Left renal cortex interstitium (tissue), 4 donors: Measurements from ENCODE around the gene KCNJ14. TPM values are rescaled to one million over a fixed set of nuclear protein-coding genes. Genes with fewer than 3 reads are reported as not detected.

Source experiments
- DNase-seq, 4 donors: peaks; one replicate each; pipeline ENCODE4 v3.0.0-alpha.2; 2013; ENCODE audit warnings: low read depth in 4 of 4, low spot score in 2 of 4, missing footprints in 1 of 4
- polyA plus RNA-seq, 4 donors: library from polyadenylated mRNA; unstranded; fragments of 120-200 nt; gene quantifications; one replicate each; pipeline ENCODE4 v1.2.1, GENCODE V29; 2013; ENCODE audit not compliant: insufficient read length in 4 of 4

KCNJ14 gene
- polyA plus RNA-seq, 4 donors: 0.40 to 1.2 (median 0.85) TPM

GRCh38 chr19:48444936-48445200 is 10.5 kb upstream of the KCNJ14 start:
- DNase-seq: no peak

- DNase-seq: peak in 1 of 4 donors; percentile 80
Observed at GRCh38 chr19:48445256-48445605, 10.1 kb upstream of the KCNJ14 start.

DNA sequence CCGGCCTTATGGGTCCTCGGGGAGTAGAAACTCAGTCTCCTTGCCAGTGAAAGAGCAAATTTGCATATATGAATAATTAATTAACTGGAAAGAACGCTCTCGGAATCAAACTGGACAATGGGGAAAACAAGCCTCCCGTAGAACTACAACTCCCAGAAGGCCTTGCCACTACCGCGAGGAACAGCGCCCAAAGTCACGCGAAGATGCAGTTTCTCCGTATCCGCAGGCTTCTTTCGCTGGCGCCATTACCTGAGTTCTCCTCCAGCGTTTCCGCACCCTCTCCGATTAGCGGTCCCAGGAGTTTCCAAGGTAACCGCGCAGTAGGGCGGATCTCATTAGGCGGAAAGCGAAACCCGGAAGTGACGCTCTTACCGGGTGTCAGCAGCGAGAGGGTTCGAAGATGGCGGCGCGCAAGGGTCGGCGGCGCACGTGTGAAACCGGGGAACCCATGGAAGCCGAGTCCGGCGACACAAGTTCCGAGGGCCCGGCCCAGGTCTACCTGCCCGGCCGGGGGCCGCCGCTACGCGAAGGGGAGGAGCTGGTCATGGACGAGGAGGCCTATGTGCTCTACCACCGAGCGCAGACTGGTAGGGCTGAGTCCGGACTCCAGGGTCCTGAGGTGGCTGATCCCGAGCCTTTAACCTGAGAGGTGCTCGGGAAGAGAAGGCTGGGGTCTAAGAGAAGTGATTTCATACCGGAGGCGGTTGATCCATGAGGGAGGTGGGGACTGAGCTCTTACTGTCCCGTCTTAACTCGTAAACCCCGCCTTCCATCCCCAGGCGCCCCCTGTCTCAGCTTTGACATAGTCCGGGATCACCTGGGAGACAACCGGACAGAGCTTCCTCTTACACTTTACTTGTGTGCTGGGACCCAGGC is 9.5 kb upstream of the KCNJ14 start, which contains the start of gene GRWD1:
GRWD1 (plus strand) TSS at position 378 of the 876 bp plus-strand sequence; CDS start at position 401, 23 bp downstream.
- DNase-seq: peak; percentile 83 to 95 (median 92)

DNA sequence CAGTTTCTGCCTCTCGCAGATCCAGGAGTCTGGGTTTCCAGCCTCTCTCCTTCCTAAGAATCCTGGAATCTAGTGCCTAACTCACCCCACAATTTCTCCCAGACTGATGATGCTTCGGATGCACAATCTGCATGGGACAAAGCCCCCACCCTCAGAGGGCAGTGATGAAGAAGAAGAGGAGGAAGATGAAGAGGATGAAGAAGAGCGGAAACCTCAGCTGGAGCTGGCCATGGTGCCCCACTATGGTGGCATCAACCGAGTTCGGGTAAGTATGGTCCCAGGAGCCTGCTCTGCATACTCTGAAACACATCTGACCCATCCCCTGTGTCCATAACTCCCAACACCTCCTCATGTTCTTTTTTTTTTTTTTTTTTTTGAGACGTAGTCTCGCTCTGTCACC is 8.8 kb upstream of the KCNJ14 start:
- DNase-seq: no peak

DNA sequence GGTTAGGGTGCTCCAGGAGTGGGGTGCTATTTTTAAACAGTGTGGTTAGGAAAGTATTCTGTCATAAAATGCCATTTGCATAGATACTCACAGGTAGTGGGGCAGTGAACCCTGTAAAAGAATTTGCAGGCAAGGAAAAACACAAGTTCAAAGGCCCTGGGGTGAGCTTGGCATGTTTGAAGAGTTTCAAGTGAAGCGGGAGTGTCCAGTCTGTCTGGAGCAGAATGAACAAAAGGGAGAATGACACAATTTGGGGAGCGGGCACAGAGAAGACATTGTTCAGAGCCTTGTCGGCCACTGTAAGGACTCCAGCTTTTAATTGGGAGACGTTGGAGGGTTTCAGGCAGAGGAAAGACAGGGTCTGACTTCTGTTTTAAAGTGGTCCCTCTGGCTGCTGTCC is 6.8 kb upstream of the KCNJ14 start:
- no peak for DNase-seq

DNA sequence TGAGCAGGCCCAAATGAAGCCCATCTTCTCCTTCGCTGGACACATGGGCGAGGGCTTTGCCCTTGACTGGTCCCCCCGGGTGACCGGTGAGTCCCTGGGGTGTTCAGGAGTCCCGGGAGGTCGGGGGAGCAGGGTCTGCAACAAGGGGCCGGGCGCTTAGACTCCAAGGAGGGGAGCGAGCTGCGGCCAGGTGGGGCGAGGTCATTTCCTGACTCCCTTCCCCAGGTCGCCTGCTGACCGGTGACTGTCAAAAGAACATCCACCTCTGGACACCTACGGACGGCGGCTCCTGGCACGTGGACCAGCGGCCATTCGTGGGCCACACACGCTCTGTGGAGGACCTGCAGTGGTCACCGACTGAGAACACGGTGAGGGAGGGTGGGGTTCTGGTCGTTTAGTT is 4.9 kb upstream of the KCNJ14 start:
- no peak for DNase-seq

GRCh38 chr19:48450863-48451262 is 4.5 kb upstream of the KCNJ14 start:
- no peak for DNase-seq

GRCh38 chr19:48451624-48452023 is 3.8 kb upstream of the KCNJ14 start:
- DNase-seq: no peak

DNA sequence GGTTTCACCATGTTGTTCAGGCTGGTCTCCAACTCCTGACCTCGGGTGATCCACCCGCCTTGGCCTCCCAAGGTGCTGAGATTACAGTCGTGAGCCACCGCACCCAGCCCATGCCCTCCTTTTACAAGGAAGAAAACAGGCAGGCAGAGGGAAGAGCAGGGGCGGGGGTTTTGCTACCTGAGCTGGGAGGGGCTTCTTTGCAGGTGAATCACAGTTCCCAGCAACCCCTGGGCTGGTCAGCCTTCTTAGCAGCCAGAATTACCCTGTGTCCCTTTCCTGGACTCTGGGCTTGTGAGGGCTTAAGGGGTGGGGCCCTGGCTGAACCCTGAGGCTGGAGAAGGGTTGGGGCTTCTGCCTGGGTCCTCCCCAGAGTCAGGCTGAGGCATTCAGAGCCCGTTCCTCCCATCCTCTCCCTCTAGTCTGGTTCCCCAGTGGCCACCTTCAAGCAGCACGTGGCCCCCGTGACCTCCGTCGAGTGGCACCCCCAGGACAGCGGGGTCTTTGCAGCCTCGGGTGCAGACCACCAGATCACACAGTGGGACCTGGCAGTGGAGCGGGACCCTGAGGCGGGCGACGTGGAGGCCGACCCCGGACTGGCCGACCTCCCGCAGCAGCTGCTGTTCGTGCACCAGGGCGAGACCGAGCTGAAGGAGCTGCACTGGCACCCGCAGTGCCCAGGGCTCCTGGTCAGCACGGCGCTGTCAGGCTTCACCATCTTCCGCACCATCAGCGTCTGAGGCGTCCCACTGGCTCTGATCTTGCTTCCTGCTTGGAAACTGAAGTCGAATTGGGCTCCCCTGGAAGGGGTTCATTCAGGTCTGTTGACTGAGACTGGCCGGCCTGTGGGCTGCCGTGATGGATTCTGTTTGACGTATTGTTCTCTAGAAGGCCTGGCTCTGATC is 2.8 kb upstream of the KCNJ14 start:
- no peak for DNase-seq

- DNase-seq: no peak
Observed at GRCh38 chr19:48454150-48454730, 1.1 kb upstream of the KCNJ14 start.

DNA sequence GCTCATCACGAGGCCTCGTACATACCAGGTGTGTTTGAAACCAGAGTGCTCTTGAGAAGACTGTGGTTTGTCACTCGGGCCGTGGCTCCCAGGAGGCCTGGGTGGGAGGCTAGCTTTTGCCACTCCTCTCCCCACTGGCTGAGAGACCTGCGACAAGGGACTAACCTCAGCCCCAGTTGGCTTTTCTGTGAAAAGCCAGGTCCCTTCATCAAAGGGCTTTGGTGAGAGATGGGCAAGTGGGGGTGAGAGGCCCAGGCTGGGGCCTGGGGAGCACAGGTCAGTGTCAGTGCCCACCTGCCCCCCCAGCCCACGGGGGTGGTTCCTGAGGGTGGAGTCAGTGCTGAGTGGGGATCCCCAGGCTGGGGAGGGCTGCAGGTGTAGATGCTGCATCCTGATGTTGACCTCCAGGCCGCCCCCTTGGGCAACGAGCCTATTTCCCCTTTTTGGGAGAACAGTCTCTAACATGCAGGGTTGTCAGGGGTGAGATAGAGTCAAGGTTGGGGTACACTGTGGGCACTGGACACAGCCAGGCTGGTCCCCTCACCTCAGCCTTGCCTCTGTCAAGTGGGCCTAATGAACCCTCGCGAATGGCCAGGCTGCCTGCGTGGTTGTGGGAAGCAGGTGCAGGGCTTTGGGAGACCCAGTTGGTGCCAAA is 661 bp downstream of the KCNJ14 start:
- DNase-seq: no peak

DNA sequence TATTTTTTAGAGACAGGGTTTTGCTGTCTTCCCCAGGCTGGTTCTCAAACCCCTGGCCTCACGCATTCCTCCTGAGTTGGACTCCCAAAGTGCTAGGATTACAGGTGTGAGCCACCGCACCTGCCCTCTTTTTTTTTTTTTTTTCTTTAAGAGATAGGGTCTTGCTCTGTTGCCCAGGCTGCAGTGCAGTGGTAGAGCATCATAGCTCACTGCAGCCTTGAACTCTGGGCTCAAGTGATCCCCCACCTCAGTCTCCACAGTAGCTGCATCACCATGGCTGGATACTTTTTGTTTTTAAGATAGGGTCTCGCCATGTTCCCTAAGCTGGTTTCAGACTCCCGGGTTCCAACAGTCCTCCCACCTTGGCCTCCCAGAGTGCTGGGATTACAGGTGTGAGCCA is 1.5 kb downstream of the KCNJ14 start:
- no peak for DNase-seq

- DNase-seq: no peak
Observed at GRCh38 chr19:48458016-48458415, 2.6 kb downstream of the KCNJ14 start.

- no peak for DNase-seq
Observed at GRCh38 chr19:48461651-48461981, 6.2 kb downstream of the KCNJ14 start.

DNA sequence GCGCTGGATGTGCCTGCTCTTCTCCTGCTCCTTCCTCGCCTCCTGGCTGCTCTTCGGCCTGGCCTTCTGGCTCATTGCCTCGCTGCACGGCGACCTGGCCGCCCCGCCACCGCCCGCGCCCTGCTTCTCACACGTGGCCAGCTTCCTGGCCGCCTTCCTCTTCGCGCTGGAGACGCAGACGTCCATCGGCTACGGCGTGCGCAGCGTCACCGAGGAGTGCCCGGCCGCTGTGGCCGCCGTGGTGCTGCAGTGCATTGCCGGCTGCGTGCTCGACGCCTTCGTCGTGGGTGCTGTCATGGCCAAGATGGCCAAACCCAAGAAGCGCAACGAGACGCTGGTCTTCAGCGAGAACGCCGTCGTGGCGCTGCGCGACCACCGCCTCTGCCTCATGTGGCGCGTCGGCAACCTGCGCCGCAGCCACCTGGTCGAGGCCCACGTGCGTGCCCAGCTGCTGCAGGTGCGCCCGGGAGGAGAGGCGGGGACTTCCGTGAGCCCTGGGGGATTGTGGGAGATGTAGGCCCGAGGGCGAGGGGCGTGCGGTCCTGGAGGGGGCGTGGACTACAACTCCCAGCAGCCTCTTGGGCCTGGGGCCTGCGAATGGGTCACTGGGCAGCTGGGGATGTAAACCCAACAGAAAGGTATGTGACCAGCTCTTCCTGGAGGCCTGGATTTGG is 6.7 kb downstream of the KCNJ14 start:
- no peak for DNase-seq

DNA sequence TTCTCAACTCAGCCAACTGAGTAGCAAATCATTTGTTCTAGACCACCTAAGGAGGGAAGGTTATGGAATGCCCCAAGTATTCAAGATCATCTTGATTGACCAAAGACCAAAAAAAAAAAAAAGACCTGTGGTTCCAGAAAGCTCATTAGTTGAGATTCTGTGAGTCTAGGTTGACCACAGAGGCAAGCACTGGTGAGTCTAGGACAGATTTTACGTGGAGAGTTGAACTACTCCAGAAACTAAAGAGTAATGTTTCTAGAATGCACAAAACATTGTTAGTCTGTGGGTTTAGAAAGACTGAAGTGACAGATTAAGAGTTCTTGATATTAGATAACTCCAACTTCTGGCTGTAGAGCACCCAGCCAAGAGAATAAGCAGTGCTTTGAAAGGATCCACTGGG is 9.8 kb downstream of the KCNJ14 start:
- no peak for DNase-seq

- DNase-seq: no peak
Observed at GRCh38 chr19:48466561-48467325, 11.4 kb downstream of the KCNJ14 start.

DNA sequence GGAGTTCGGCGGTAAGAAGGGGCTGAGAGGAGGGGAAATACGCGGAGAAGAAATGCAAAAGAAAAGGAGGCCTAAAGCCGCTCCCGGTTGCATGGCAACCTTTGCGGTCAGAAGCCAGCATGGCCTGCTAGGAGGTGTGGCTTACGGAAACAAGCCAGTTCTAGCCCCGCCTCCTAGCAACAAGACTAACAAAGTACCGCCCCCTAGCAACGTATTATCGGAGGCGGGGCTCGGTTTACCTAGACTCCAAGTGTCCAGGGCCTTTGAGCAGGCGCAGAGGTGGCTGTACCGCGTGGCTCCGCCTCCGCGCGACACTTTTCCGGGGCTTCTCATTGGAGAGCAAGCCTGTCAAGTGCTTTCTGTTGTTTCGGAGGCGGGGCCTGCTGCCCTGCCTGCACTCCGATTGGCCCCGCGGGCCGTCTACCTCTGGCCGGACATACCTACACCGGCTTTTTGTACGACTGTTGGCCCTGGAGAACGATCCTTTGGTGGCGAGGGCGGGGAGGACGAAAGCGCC is 13.5 kb downstream of the KCNJ14 start:
- DNase-seq: peak; percentile 100

DNA sequence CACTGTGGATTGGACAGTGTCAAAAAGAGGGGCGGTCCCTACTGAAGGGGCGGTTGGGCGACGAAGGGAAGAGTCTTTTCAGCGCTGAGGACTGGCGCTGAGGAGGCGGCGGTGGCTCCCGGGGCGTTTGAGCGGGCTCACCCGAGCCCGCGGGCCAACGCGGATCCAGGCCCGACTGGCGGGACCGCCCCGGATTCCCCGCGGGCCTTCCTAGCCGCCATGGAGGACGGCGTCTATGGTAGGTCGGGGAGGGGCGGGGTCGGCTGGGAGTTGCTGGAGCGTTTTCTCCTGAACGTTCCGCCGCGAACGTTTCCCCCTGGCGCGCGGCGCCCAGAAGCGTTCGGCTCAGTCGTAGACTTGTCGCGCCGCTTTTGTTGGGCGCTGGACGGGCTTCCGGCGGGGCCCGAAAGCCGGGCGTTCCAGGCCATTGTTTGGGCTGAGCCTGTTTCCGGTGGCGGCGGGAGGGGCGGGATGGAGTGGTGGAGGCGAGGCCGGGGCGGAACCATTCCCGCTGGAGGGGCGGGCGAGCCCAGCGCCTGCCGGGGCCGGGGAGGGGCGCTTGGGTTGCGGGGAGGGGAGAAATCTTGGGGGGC is 14.0 kb downstream of the KCNJ14 start, which contains the start of gene CYTH2:
CYTH2 (plus strand) TSS at position 81 of the 593 bp plus-strand sequence; CDS start at position 220, 139 bp downstream.
- DNase-seq: no peak
